NCI-H2227 treated with DMSO at 0.1 percent for 48 hours (cell line): ENCODE data around the gene C10orf71.

Experiments used
- DNase-seq: peaks from one replicate; lab custom pipeline; 2025; lab: John Stamatoyannopoulos, UW

The C10orf71 gene

DNA sequence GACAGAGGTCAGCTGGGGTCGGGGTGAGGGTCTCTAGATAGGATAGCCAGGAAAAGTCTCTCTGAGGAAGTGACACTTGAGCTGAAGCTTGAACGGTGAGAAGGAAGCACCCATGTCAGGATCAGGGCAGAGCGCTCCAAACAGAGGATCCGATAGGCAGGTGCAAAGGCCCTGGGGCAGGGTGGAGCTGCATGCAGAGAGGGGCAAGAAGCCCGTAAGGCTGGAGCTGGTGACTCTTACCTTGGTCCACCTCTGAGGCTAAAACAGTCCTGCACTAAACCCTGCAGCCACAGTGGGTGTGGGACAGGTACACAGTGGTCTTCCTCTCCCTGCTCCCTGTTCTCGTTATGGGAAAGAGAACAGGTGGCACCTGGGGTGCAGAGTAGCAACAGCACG is 5.8 kb upstream of the C10orf71 start:
- DNase-seq, result no peak

- no peak for DNase-seq
These were observed 4.2 kb upstream of the C10orf71 start for GRCh38 chr10:49294731-49295130.

DNA sequence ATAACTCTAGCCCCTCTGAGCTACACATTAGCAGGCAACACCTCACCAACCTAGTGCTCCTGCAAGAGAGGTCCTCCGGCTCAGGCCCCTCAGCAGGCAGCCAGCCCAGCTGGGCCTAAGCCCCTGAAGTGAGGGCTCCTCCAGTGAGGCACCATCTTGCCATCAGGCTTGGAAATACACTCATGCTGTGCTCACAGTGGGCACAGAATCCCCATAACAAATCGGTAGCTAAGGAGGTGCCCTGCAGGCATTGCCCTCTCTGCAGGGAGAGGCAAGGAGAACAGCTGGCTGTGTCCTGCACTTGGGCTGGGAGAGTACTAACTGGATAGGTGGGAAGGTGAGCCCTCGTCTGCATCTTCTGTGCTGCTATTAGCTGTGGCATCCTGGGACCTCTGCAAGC is 3.7 kb upstream of the C10orf71 start:
- DNase-seq, result no peak

DNA sequence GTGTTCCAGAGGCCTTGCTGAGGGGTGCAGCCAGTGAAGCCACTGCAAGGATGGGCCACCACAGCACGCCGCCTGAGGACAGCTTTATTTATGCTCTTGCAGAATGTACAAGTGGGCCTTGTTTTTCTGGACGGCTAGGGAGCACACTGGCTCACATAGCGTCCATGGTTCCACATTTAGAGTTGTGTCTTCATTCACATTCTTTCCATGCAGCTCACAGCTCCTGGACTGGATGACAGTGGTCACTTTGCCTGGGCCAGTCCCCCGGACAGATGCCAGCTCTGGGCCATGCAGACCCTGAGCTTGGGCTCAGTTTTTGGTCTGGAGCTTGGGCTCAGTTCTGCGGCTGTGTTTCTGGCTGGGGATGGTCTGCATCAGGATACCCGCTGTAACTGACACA is 2.6 kb upstream of the C10orf71 start:
- no peak for DNase-seq

DNA sequence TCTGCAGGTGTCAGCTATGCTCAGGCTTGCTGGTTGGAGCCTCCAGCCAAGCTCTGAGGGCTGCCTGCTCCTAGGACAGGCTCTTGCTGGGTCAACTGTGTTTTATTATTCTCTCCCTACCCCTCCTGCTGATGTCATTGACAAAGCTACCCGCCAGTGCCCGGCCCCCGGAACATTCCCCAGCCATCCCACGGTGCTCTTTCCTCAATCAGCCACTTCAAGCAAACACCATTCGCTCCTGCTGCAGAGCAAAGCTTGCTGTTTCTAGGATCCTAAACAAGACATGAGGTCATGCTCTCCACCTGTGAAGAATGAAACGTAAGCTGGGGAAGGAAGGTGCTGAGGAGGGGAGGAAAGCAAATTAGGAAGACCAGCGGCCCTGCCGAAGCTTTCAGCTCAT is 2.1 kb upstream of the C10orf71 start:
- DNase-seq, result no peak

GRCh38 chr10:49297818-49298670 is 926 bp upstream of the C10orf71 start:
- no peak for DNase-seq

- DNase-seq, result no peak
These were observed 343 bp upstream of the C10orf71 start for GRCh38 chr10:49298671-49298982.

DNA sequence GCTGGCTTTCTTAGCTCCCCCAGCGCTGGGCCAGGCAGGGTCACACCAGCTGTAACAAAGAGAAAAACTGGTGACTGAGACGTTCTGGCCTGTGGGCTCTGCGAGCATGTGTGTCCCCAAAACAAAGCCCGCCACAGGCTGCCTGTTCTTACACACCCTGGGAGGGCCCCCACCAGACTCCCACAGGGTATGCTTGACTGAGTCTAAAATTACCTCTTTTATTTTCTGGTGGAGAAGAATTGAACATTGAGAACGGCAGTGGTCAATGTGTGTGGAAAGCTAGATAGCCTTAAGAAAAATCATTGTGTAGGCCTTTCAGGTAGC is 808 bp downstream of the C10orf71 start:
- no peak for DNase-seq

DNA sequence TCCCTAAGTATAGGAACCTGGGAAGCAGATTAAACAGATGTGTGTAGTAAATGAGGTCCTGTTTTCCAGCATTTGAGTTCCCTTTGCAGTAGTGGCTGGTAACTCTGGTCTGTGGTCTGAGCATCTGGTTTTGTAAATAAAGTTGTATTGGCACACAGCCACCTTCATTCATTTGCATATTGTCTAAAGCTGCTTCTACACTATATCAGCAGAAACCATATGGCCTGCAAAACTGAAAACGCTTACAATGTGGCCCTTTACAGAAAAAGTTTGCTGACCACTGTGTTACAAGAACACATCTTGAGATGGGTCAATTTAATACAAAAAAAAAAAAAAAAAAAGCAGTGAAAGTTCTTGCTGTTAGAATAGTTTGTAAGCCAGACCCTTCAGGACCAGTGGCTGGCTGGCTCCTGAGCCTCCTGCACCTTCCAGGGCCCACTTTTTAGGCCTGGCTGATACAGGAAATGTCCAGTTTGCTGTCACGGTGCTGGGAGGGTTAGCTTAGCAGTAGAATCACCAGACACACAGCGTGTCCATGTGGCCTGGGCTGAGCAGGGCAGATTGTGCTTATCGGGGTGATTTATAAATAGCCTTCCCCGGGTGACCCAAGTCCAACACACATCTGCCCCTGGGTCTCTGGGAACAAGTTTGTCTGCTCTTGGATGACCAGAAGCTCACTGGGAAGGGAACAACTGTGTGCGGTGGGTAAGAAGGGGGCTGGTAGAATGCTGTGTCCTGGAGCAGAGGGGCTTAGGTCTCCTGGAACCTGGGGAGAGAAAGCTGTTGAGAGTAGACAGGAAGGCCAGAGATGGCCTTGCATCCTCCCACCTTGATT is 1.4 kb downstream of the C10orf71 start:
- DNase-seq, result no peak

DNA sequence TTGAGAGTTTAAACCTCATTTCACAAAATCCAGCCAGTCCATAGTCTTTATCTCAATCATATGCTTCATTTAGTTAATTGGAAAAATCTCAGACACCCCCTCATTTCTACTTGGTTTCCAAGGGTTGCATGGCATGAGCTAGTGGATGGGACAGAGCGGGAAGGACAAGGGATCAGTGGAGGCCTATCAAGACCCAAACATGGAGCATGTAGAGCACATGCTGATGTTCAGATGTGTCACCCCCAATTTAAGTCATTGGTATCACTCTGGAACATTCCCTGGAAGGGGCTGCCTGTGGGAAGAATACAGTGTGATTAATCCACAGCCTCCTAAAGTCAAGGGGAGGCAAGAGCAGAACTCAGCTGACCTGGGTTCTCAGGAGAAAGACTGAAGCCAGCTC is 2.3 kb downstream of the C10orf71 start:
- no peak for DNase-seq

GRCh38 chr10:49302088-49302487 is 3.1 kb downstream of the C10orf71 start:
- DNase-seq, result no peak

- DNase-seq, result no peak
These were observed 4.7 kb downstream of the C10orf71 start for GRCh38 chr10:49303711-49304110.

- DNase-seq, result no peak
These were observed 5.2 kb downstream of the C10orf71 start for GRCh38 chr10:49304137-49304536.

GRCh38 chr10:49307921-49308320 is 9.0 kb downstream of the C10orf71 start:
- no peak for DNase-seq

DNA sequence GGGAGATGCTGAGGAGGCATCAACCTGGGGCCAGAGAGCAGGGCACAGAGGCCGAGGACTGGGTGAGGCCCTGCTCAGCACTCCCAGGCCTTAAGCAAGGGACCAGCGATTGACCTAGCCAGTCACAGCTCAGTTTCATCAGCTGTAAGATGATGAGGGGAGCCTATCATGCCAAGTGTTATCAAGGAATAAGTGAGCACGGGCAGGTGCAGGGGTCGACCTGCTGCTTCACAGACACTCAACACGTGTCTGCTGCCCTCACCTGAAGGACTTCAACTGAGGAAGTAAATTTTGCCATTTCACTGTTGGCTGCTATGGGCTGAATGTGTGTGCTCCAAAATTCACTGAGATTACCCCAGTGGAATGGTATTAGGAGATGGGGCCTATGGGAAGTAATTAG is 9.9 kb downstream of the C10orf71 start:
- no peak for DNase-seq

- DNase-seq, result no peak
These were observed 10.9 kb downstream of the C10orf71 start for GRCh38 chr10:49309691-49310411.

- no peak for DNase-seq
These were observed 11.5 kb downstream of the C10orf71 start for GRCh38 chr10:49310460-49310859.

- no peak for DNase-seq
These were observed 12.1 kb downstream of the C10orf71 start for GRCh38 chr10:49310901-49311554.

DNA sequence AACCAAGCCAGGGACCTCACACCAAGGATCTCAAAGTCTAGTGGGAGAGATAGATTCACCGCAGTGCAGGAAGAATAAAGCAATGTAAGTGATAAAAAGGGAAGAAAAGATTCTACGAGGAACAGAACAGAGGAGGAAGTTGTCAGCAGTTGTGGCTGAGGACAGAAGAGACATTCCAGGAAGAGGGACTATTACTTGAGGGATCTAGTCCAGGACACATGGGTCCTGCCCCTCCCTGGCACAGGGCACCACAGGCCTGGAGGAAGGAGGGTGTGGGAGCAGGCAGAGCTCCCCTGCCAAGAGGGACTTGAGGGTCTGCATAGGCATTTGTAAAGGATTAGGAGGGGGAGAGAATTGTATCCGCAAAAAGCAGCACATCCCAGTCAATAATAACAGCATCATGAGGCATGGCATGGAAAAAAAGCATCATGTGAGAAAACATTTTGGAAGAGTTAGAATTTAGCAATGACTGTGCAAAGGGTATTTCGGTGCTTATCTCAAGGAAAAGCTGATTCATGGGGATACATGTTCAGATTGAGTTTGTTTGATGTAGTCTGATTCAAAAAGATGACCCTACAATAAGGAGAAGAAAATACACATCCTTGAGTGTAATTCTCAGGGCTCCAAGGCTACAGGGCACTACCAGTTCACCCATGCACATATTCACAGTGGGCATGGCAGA is 12.7 kb downstream of the C10orf71 start:
- no peak for DNase-seq

DNA sequence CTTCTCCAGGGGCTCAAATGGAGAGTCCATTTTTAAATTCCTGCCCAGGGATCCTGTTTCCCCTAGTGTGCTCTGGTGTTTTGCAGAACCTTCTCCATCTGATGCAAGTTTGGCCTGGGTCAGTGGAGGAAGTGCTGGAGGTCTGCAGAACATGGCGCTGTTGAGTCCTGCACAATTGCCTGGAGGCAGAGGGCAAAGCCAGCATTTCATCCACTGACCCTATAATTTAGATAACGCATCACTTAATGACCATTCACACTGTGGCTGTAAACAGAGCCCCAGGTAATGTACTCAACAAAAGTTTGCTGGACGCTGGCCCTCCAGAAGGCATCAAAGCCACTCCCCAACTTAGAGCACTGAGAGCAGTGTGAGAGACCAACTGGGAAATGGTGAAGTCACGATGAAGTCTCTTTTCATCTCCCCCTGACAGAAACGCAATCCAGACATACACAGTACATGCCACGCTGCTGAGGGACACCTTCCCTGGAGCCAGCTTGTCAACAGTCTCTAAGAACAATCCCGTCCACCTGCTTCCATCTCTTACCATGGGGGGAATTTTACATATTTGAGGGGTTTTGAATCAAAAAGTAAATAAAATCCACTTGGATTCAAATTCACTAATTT is 13.4 kb downstream of the C10orf71 start:
- no peak for DNase-seq

DNA sequence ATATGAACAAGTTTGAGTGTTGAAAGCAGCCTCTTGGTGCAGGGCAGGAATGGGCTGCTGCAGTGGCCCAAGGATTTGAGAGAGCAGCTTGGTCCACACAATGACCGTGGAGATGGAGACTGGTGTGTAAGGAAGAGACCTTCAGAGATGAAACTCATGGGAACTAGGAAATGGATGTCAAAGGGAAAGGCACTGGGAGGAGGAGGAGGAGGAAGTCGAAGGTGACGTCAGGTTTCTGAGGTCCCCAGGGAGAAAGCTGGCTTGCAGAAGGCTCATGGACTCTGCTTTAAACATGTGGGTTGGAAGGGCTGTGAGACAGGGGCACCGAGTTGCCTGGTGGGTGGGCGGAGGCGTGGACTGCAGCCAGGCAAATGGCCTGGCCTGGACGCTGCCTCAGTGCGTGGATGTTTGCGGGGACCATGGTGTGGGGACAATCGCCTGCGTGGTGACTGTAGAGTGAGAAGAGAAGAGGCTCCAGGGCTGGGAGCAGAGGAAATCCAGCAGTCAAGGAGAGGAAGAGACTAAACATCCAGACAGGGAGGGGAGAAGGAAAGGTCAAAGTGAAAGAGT is 14.6 kb downstream of the C10orf71 start:
- no peak for DNase-seq
